DLD1 (cell line): ENCODE results near the gene VLDLR.
"Not testable (repeated sequence)": the region's sequence is repeated elsewhere in the genome, so short reads cannot be mapped to it uniquely, and the experiment has no call there.

Experiments used
- in situ Hi-C: cut with HindIII; loops from 2 replicates; pipeline ENCODE4 v1.10.0; 2017; ENCODE audit warnings: low sequenced_read_pairs

The VLDLR gene

GRCh38 chr9:2707256-2707655 is 85.7 kb downstream of the VLDLR start:
- in situ Hi-C loops = not testable (repeated sequence)
